B cell (primary cell): ENCODE measurements around the gene ASCC2.

Experiments used
- EZH2 ChIP-seq: IDR thresholded peaks from 2 replicates; pipeline ENCODE4 v1.6.1; 2012; ENCODE audit warnings: borderline replicate concordance, low read depth, mild to moderate bottlenecking, moderate library complexity, low read length; ENCODE audit not compliant: insufficient read depth, poor library complexity, severe bottlenecking
- TF ChIP-seq, protein P1 (sequence below): fragments of 200-600 bp; IDR thresholded peaks from one replicate; pipeline ENCODE4 v1.8.0; 2022; ENCODE audit warnings: antibody characterized with exemption, mild to moderate bottlenecking

- TF ChIP-seq, protein P1, sequence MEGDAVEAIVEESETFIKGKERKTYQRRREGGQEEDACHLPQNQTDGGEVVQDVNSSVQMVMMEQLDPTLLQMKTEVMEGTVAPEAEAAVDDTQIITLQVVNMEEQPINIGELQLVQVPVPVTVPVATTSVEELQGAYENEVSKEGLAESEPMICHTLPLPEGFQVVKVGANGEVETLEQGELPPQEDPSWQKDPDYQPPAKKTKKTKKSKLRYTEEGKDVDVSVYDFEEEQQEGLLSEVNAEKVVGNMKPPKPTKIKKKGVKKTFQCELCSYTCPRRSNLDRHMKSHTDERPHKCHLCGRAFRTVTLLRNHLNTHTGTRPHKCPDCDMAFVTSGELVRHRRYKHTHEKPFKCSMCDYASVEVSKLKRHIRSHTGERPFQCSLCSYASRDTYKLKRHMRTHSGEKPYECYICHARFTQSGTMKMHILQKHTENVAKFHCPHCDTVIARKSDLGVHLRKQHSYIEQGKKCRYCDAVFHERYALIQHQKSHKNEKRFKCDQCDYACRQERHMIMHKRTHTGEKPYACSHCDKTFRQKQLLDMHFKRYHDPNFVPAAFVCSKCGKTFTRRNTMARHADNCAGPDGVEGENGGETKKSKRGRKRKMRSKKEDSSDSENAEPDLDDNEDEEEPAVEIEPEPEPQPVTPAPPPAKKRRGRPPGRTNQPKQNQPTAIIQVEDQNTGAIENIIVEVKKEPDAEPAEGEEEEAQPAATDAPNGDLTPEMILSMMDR, result no peak
- no peak for TF ChIP-seq EZH2
Measured at GRCh38 chr22:29813563-29813962, 24.5 kb downstream of the ASCC2 start.
